Stimulated activated memory B cell treated with anti-CD40 and anti-IgM and Interleukin-4, amounts not matched to agents 10 μg/mL and 1 μg/mL and 100 μg/mL, for 72 hours (primary cell): Measurements from ENCODE around the gene KRT13.

Source experiments
- ATAC-seq: fragments of 150-1000 bp; cut with Tn5 transposase; 2 replicates; pipeline ENCODE4 v1.10.0; 2021
- H3K27ac Mint-ChIP-seq: one replicate; pipeline ENCODE4 v1.8.0; 2022; ENCODE audit warnings: mild to moderate bottlenecking, mixed read lengths
- H3K27me3 Mint-ChIP-seq: one replicate; pipeline ENCODE4 v1.8.0; 2022; ENCODE audit warnings: mixed read lengths
- H3K36me3 Mint-ChIP-seq: one replicate; pipeline ENCODE4 v1.8.0; 2022; ENCODE audit warnings: mixed read lengths
- H3K4me1 Mint-ChIP-seq: one replicate; pipeline ENCODE4 v1.8.0; 2022; ENCODE audit warnings: mixed read lengths
- H3K4me3 Mint-ChIP-seq: one replicate; pipeline ENCODE4 v1.8.0; 2022; ENCODE audit warnings: mild to moderate bottlenecking, moderate library complexity, mixed read lengths
- H3K9me3 Mint-ChIP-seq: one replicate; pipeline ENCODE4 v1.8.0; 2022; ENCODE audit warnings: mixed read lengths

KRT13 gene

GRCh38 chr17:41530062-41531048, 24.9 kb upstream of the KRT13 start:
- Mint-ChIP-seq H3K27me3 (peaks cover 79% of the 10 kb centered on the region), H3K27ac (no peak overlapping the region), H3K4me1 (peaks cover 15% of the 10 kb centered on the region), H3K36me3 (no peaks in the 10 kb centered on the region), H3K4me3 (no peak overlapping the region), H3K9me3 (no peaks in the 10 kb centered on the region)
- no peak for ATAC-seq

- ATAC-seq, result no peak
- no peaks in the 10 kb centered on the region for H3K36me3 Mint-ChIP-seq
- H3K27me3 Mint-ChIP-seq, result peaks cover 77% of the 10 kb centered on the region
- peaks cover 15% of the 10 kb centered on the region for H3K4me1 Mint-ChIP-seq
- no peak overlapping the region for H3K27ac Mint-ChIP-seq
- H3K9me3 Mint-ChIP-seq, result no peaks in the 10 kb centered on the region
- H3K4me3 Mint-ChIP-seq, result no peak overlapping the region
Measured at GRCh38 chr17:41529491-41529915, 24.1 kb upstream of the KRT13 start.

GRCh38 chr17:41528959-41529353, 23.5 kb upstream of the KRT13 start:
- no peaks in the 10 kb centered on the region for H3K9me3 Mint-ChIP-seq
- no peak overlapping the region for H3K27ac Mint-ChIP-seq
- H3K27me3 Mint-ChIP-seq, result peaks cover 80% of the 10 kb centered on the region
- no peak for ATAC-seq
- H3K36me3 Mint-ChIP-seq, result no peaks in the 10 kb centered on the region
- H3K4me3 Mint-ChIP-seq, result no peak overlapping the region
- H3K4me1 Mint-ChIP-seq, result peaks cover 15% of the 10 kb centered on the region

- no peaks in the 10 kb centered on the region for H3K36me3 Mint-ChIP-seq
- H3K4me1 Mint-ChIP-seq, result peaks cover 15% of the 10 kb centered on the region
- no peak for ATAC-seq
- H3K4me3 Mint-ChIP-seq, result peak overlapping the region; percentile 5
- H3K27ac Mint-ChIP-seq, result no peak overlapping the region
- H3K9me3 Mint-ChIP-seq, result no peaks in the 10 kb centered on the region
- H3K27me3 Mint-ChIP-seq, result peaks cover 70% of the 10 kb centered on the region
Measured at GRCh38 chr17:41527063-41528023, 21.9 kb upstream of the KRT13 start.

GRCh38 chr17:41524261-41524660, 18.8 kb upstream of the KRT13 start:
- Mint-ChIP-seq H3K27ac (no peak overlapping the region), H3K4me3 (no peak overlapping the region), H3K27me3 (peaks cover 67% of the 10 kb centered on the region), H3K36me3 (no peaks in the 10 kb centered on the region), H3K4me1 (peaks cover 15% of the 10 kb centered on the region), H3K9me3 (no peaks in the 10 kb centered on the region)
- ATAC-seq, result no peak

- H3K27me3 Mint-ChIP-seq, result peaks cover 67% of the 10 kb centered on the region
- no peaks in the 10 kb centered on the region for H3K9me3 Mint-ChIP-seq
- H3K36me3 Mint-ChIP-seq, result no peaks in the 10 kb centered on the region
- H3K4me3 Mint-ChIP-seq, result no peak overlapping the region
- H3K4me1 Mint-ChIP-seq, result peaks cover 15% of the 10 kb centered on the region
- no peak overlapping the region for H3K27ac Mint-ChIP-seq
- no peak for ATAC-seq
Measured at GRCh38 chr17:41523787-41524186, 18.4 kb upstream of the KRT13 start.

- Mint-ChIP-seq H3K4me1 (peaks cover 9% of the 10 kb centered on the region), H3K9me3 (no peaks in the 10 kb centered on the region), H3K27me3 (peaks cover 67% of the 10 kb centered on the region), H3K36me3 (no peaks in the 10 kb centered on the region), H3K27ac (no peak overlapping the region), H3K4me3 (no peak overlapping the region)
- no peak for ATAC-seq
Measured at GRCh38 chr17:41523225-41523593, 17.8 kb upstream of the KRT13 start.

GRCh38 chr17:41522301-41523224, 17.2 kb upstream of the KRT13 start:
- ATAC-seq, result no peak
- Mint-ChIP-seq H3K4me3 (no peak overlapping the region), H3K36me3 (no peaks in the 10 kb centered on the region), H3K27me3 (peaks cover 66% of the 10 kb centered on the region), H3K27ac (no peak overlapping the region), H3K4me1 (peaks cover 5% of the 10 kb centered on the region), H3K9me3 (no peaks in the 10 kb centered on the region)

- ATAC-seq, result no peak
- no peaks in the 10 kb centered on the region for H3K9me3 Mint-ChIP-seq
- H3K27me3 Mint-ChIP-seq, result peaks cover 66% of the 10 kb centered on the region
- H3K4me3 Mint-ChIP-seq, result no peak overlapping the region
- H3K36me3 Mint-ChIP-seq, result no peaks in the 10 kb centered on the region
- H3K27ac Mint-ChIP-seq, result no peak overlapping the region
- H3K4me1 Mint-ChIP-seq, result no peaks in the 10 kb centered on the region
Measured at GRCh38 chr17:41521574-41522261, 16.3 kb upstream of the KRT13 start.

- no peak overlapping the region for H3K27ac Mint-ChIP-seq
- no peak for ATAC-seq
- H3K4me3 Mint-ChIP-seq, result no peak overlapping the region
- H3K4me1 Mint-ChIP-seq, result no peaks in the 10 kb centered on the region
- H3K27me3 Mint-ChIP-seq, result peaks cover 71% of the 10 kb centered on the region
- no peaks in the 10 kb centered on the region for H3K9me3 Mint-ChIP-seq
- no peaks in the 10 kb centered on the region for H3K36me3 Mint-ChIP-seq
Measured at GRCh38 chr17:41520821-41521521, 15.6 kb upstream of the KRT13 start.

- Mint-ChIP-seq H3K4me3 (no peak overlapping the region), H3K27me3 (peaks cover 79% of the 10 kb centered on the region), H3K27ac (no peak overlapping the region), H3K4me1 (no peaks in the 10 kb centered on the region), H3K9me3 (no peaks in the 10 kb centered on the region), H3K36me3 (no peaks in the 10 kb centered on the region)
- ATAC-seq, result no peak
Measured at GRCh38 chr17:41519501-41520224, 14.3 kb upstream of the KRT13 start.

- Mint-ChIP-seq H3K36me3 (no peaks in the 10 kb centered on the region), H3K4me1 (no peaks in the 10 kb centered on the region), H3K27ac (no peak within 1 kb of the TSS), H3K4me3 (no peak within 1 kb of the TSS), H3K9me3 (no peaks in the 10 kb centered on the region), H3K27me3 (peaks cover 78% of the 10 kb centered on the region)
- ATAC-seq, result no peak
Measured at GRCh38 chr17:41518789-41519449, 13.5 kb upstream of the KRT13 start, which contains the start of gene KRT15. TSS of gene KRT15 (minus strand) at chr17:41518890. CDS start at chr17:41518827, 63 bp downstream.

- H3K27ac Mint-ChIP-seq, result no peak overlapping the region
- no peaks in the 10 kb centered on the region for H3K4me1 Mint-ChIP-seq
- H3K9me3 Mint-ChIP-seq, result no peaks in the 10 kb centered on the region
- ATAC-seq, result no peak
- H3K36me3 Mint-ChIP-seq, result no peaks in the 10 kb centered on the region
- H3K27me3 Mint-ChIP-seq, result peaks cover 73% of the 10 kb centered on the region
- H3K4me3 Mint-ChIP-seq, result no peak overlapping the region
Measured at GRCh38 chr17:41518031-41518430, 12.6 kb upstream of the KRT13 start.
